SK-N-SH (cell line): ENCODE measurements around the gene SNRPF. TPM values are rescaled to one million over a fixed set of nuclear protein-coding genes. Genes with fewer than 3 reads are reported as not detected.

Experiments used
- CTCF ChIA-PET: fragments of 300-600, 350-600 bp; formaldehyde crosslinking; extraction: SDS; loops from one replicate; lab custom pipeline; 2021; lab: Yijun Ruan, JAX
- POLR2A ChIA-PET: fragments of 350-600 bp; sonication (Branson Sonifier 250); formaldehyde crosslinking; extraction: SDS; loops from one replicate; lab custom pipeline; 2020; ENCODE audit warnings: antibody characterized with exemption, inconsistent platforms; lab: Yijun Ruan, JAX
- DNase-seq: peaks from one replicate; pipeline ENCODE4 v3.0.0; 2012
- H2AFZ ChIP-seq: fragments of 200-600 bp; sonication (generic); 2 replicates; pipeline ENCODE4 v1.8.1; 2016; ENCODE audit warnings: antibody characterized with exemption, mild to moderate bottlenecking, low read depth
- H3F3A ChIP-seq: fragments of 200-600 bp; sonication (generic); replicated peaks from 2 replicates; pipeline ENCODE3; 2016; ENCODE audit warnings: antibody characterized with exemption, mild to moderate bottlenecking; ENCODE audit not compliant: insufficient read depth
- H3K27ac ChIP-seq, 2 experiments: fragments of 200-500 bp in 1 of 2; fragments of 200-600 bp in 1 of 2; sonication (Bioruptor generic) in 1 of 2; sonication (generic), shearing (Covaris generic) in 1 of 2; 2 replicates each; pipeline versions ENCODE4 v1.5.1 to v1.6.1; 2014 to 2016; ENCODE audit warnings: low read depth in 2 of 2, inconsistent platforms in 1 of 2, low read length in 1 of 2, mild to moderate bottlenecking in 1 of 2, mixed read lengths in 1 of 2
- H3K27me3 ChIP-seq: fragments of 200-600 bp; sonication (generic), shearing (Covaris generic); 2 replicates; pipeline ENCODE4 v1.6.1; 2016; ENCODE audit warnings: mixed run types; ENCODE audit not compliant: insufficient read depth
- H3K36me3 ChIP-seq, 2 experiments: fragments of 200-500 bp in 1 of 2; fragments of 200-600 bp in 1 of 2; sonication (Bioruptor generic) in 1 of 2; sonication (generic) in 1 of 2; replicated peaks in 1 of 2; 2 replicates each; pipeline versions ENCODE3 to v1.5.1; 2014 to 2016; ENCODE audit warnings: low read length in 1 of 2, mild to moderate bottlenecking in 1 of 2; ENCODE audit not compliant: insufficient read depth in 2 of 2, control insufficient read depth in 1 of 2
- H3K4me1 ChIP-seq, 2 experiments: fragments of 200-500 bp in 1 of 2; fragments of 200-600 bp in 1 of 2; sonication (Bioruptor generic) in 1 of 2; sonication (generic), shearing (Covaris generic) in 1 of 2; 2 replicates each; pipeline versions ENCODE4 v1.5.1 to v1.6.1; 2014 to 2016; ENCODE audit warnings: low read depth in 1 of 2, low read length in 1 of 2, mixed run types in 1 of 2; ENCODE audit not compliant: insufficient read depth in 2 of 2, control insufficient read depth in 1 of 2
- H3K4me2 ChIP-seq: fragments of 200-600 bp; sonication (generic), shearing (Covaris generic); 2 replicates; pipeline ENCODE4 v1.6.1; 2017; ENCODE audit warnings: mixed run types
- H3K4me3 ChIP-seq, 2 experiments: fragments of 200-500 bp in 1 of 2; fragments of 200-600 bp in 1 of 2; sonication (Bioruptor generic) in 1 of 2; sonication (generic), shearing (Covaris generic) in 1 of 2; 2 replicates each; pipeline versions ENCODE4 v1.5.1 to v1.8.1; 2014 to 2016; ENCODE audit warnings: low read depth in 2 of 2, inconsistent platforms in 1 of 2, low read length in 1 of 2, mild to moderate bottlenecking in 1 of 2, mixed read lengths in 1 of 2, moderate library complexity in 1 of 2
- H3K79me2 ChIP-seq: fragments of 200-600 bp; sonication (generic); 2 replicates; pipeline ENCODE4 v1.8.1; 2017; ENCODE audit warnings: mild to moderate bottlenecking; ENCODE audit not compliant: insufficient read depth
- H3K9ac ChIP-seq: fragments of 200-600 bp; sonication (generic); 2 replicates; pipeline ENCODE4 v1.6.1; 2017; ENCODE audit warnings: mixed run types
- H3K9me2 ChIP-seq: fragments of 200-600 bp; sonication (generic); 2 replicates; pipeline ENCODE4 v1.6.1; 2017; ENCODE audit warnings: mixed run types
- H3K9me3 ChIP-seq: fragments of 200-600 bp; sonication (generic); 2 replicates; pipeline ENCODE4 v1.6.1; 2017; ENCODE audit warnings: mixed run types, mild to moderate bottlenecking, moderate library complexity
- H4K20me1 ChIP-seq: fragments of 200-600 bp; sonication (generic); 2 replicates; pipeline ENCODE4 v1.6.1; 2017; ENCODE audit warnings: mild to moderate bottlenecking, mixed run types; ENCODE audit not compliant: insufficient read depth
- FOXJ3 ChIP-seq: sonication (generic); formaldehyde crosslinking; IDR thresholded peaks from 2 replicates; pipeline ENCODE4 v1.5.1; 2020; ENCODE audit warnings: mild to moderate bottlenecking, missing genetic modification reagents
- GATA2 ChIP-seq: sonication (generic); formaldehyde crosslinking; IDR thresholded peaks from 2 replicates; pipeline ENCODE4 v1.5.0; 2020; ENCODE audit warnings: mild to moderate bottlenecking, missing genetic modification reagents
- MAX ChIP-seq: IDR thresholded peaks from 2 replicates; pipeline ENCODE4 v1.4.0; 2012; ENCODE audit warnings: low read depth
- MXI1 ChIP-seq: IDR thresholded peaks from 2 replicates; pipeline ENCODE4 v1.6.1; 2012; ENCODE audit warnings: mild to moderate bottlenecking, low read depth, low read length, improper control_type of control experiment
- NFIC ChIP-seq: IDR thresholded peaks from 2 replicates; pipeline ENCODE4 v1.4.0; 2012; ENCODE audit warnings: borderline replicate concordance
- POLR2AphosphoS5 ChIP-seq: IDR thresholded peaks from 2 replicates; pipeline ENCODE4 v1.6.1; 2012; ENCODE audit warnings: low read depth, low read length
- RXRA ChIP-seq: IDR thresholded peaks from 2 replicates; pipeline ENCODE4 v1.4.0; 2012; ENCODE audit warnings: low read depth, mild to moderate bottlenecking, borderline replicate concordance
- SIN3A ChIP-seq: IDR thresholded peaks from 2 replicates; pipeline ENCODE4 v1.6.1; 2012; ENCODE audit warnings: low read depth, mild to moderate bottlenecking, low read length, moderate library complexity, borderline replicate concordance
- SMC3 ChIP-seq: IDR thresholded peaks from 2 replicates; pipeline ENCODE4 v1.6.1; 2012; ENCODE audit warnings: low read depth, low read length, improper control_type of control experiment
- TCF12 ChIP-seq: IDR thresholded peaks from 2 replicates; pipeline ENCODE4 v1.4.0; 2012
- TEAD4 ChIP-seq: IDR thresholded peaks from 2 replicates; pipeline ENCODE4 v1.4.0; 2012; ENCODE audit warnings: mild to moderate bottlenecking, borderline replicate concordance; ENCODE audit not compliant: insufficient read depth
- WGBS: methylation state at CpG from one replicate; pipeline ENCODE4 v1.1.6; 2017; ENCODE audit warnings: low lambda C conversion rate; 5-methylcytosine and 5-hydroxymethylcytosine counted together
- polyA plus RNA-seq, 3 experiments: library from polyadenylated mRNA; depleted of rRNA; stranded (reverse); fragments of >200 nt; gene quantifications; 2 replicates each; pipeline ENCODE4 v1.2.3, GENCODE V29; 2012
- TF ChIP-seq, protein P1 (sequence below): fragments of 150-350 bp; IDR thresholded peaks from 2 replicates; pipeline ENCODE4 v1.6.1; 2017; ENCODE audit warnings: antibody characterized with exemption, low read length, low read depth, borderline replicate concordance
- TF ChIP-seq, protein P2 (sequence below): IDR thresholded peaks from 2 replicates; pipeline ENCODE4 v1.4.0; 2012; ENCODE audit warnings: low read depth, borderline replicate concordance
- TF ChIP-seq, protein P3 (sequence below): fragments of 150-350 bp; IDR thresholded peaks from 2 replicates; pipeline ENCODE4 v1.6.1; 2016; ENCODE audit warnings: mild to moderate bottlenecking, low read depth, low read length

The SNRPF gene
- polyA plus RNA-seq, 1 of the 3 experiments (the other 2 are of a cell fraction) = 62.5 TPM

- no peaks in the 10 kb centered on the region for H3K27me3 ChIP-seq
- H3K79me2 ChIP-seq = no peaks in the 10 kb centered on the region
- DNase-seq = no peak
- H4K20me1 ChIP-seq = no peaks in the 10 kb centered on the region
- POLR2A ChIA-PET = no interaction called here
- H3K4me1 ChIP-seq = peaks cover 0 to 6% of the 10 kb centered on the region in 2 experiments; a peak in 1 of 4 replicates
- H3K4me2 ChIP-seq = no peak overlapping the region
- 72% methylated on average over 1 of the region's 1 CpG for WGBS
- no peak overlapping the region for H3K4me3 ChIP-seq
- no peak overlapping the region for H2AFZ ChIP-seq
- peaks cover 4% of the 10 kb centered on the region for H3F3A ChIP-seq
- no peaks in the 10 kb centered on the region for H3K9me3 ChIP-seq
- H3K27ac ChIP-seq = no peak overlapping the region
- H3K9ac ChIP-seq = no peak overlapping the region
- no peaks in the 10 kb centered on the region for H3K9me2 ChIP-seq
- CTCF ChIA-PET = no interaction called here
- H3K36me3 ChIP-seq = no peaks in the 10 kb centered on the region
- TF ChIP-seq TEAD4 (no peak), MAX (no peak), SIN3A (no peak), GATA2 (CRISPR knock-in tag) (no peak), RXRA (no peak), SMC3 (no peak), FOXJ3 (CRISPR knock-in tag) (no peak), NFIC (no peak), POLR2AphosphoS5 (no peak)
- TF ChIP-seq, protein P1, sequence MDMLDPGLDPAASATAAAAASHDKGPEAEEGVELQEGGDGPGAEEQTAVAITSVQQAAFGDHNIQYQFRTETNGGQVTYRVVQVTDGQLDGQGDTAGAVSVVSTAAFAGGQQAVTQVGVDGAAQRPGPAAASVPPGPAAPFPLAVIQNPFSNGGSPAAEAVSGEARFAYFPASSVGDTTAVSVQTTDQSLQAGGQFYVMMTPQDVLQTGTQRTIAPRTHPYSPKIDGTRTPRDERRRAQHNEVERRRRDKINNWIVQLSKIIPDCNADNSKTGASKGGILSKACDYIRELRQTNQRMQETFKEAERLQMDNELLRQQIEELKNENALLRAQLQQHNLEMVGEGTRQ = no peak
- TF ChIP-seq, protein P2, sequence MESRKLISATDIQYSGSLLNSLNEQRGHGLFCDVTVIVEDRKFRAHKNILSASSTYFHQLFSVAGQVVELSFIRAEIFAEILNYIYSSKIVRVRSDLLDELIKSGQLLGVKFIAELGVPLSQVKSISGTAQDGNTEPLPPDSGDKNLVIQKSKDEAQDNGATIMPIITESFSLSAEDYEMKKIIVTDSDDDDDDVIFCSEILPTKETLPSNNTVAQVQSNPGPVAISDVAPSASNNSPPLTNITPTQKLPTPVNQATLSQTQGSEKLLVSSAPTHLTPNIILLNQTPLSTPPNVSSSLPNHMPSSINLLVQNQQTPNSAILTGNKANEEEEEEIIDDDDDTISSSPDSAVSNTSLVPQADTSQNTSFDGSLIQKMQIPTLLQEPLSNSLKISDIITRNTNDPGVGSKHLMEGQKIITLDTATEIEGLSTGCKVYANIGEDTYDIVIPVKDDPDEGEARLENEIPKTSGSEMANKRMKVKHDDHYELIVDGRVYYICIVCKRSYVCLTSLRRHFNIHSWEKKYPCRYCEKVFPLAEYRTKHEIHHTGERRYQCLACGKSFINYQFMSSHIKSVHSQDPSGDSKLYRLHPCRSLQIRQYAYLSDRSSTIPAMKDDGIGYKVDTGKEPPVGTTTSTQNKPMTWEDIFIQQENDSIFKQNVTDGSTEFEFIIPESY = no peak
- TF ChIP-seq, protein P3, sequence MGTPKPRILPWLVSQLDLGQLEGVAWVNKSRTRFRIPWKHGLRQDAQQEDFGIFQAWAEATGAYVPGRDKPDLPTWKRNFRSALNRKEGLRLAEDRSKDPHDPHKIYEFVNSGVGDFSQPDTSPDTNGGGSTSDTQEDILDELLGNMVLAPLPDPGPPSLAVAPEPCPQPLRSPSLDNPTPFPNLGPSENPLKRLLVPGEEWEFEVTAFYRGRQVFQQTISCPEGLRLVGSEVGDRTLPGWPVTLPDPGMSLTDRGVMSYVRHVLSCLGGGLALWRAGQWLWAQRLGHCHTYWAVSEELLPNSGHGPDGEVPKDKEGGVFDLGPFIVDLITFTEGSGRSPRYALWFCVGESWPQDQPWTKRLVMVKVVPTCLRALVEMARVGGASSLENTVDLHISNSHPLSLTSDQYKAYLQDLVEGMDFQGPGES = no peak
- TF ChIP-seq, all 33 proteins: peak for 0
These were observed 22.1 kb downstream of the SNRPF start for GRCh38 chr12:95880895-95881294.

DNA sequence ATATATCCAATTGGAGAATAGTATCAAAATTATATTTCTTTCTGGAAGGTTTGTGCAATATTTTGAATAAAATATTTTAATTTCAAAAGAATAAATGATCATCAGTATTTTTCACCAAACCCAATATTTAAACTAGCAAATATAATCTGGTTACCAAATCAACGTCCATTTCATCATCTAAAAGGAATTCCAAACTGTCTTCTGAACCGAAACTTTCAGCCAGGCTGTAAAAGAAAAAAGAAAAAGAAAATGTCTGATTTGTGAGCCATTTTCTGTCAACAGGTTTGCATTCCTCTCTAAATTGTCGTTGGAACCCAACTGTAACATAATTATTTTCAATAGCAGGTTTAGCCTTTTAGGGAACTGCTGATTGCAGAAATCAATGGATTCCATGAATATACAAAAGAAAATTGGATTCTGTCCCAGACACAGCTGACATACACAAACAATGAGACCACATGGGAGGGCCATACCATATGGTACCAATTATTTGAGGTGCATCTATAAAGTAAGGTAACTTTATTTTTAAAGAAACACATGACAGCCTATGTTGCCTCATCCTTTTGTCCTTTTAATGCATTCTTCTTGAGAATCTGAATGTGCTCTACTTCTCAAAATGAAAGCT, 22.7 kb downstream of the SNRPF start:
- CTCF ChIA-PET = no interaction called here
- WGBS = 37% methylated on average over 3 of the region's 3 CpGs

More for the DNA sequence above, 22.7 kb downstream of the SNRPF start:
- no peak overlapping the region for H3K4me2 ChIP-seq
- H3K9me3 ChIP-seq = no peaks in the 10 kb centered on the region
- H3F3A ChIP-seq = peaks cover 4% of the 10 kb centered on the region
- H3K36me3 ChIP-seq = no peaks in the 10 kb centered on the region
- H3K79me2 ChIP-seq = no peaks in the 10 kb centered on the region
- H2AFZ ChIP-seq = no peak overlapping the region
- peaks cover 0 to 6% of the 10 kb centered on the region in 2 experiments; a peak in 1 of 4 replicates for H3K4me1 ChIP-seq
- H3K27ac ChIP-seq = peak overlapping the region in 1 of 2 experiments; percentile 22; a peak in 2 of 4 replicates
- no peaks in the 10 kb centered on the region for H3K27me3 ChIP-seq
- no peaks in the 10 kb centered on the region for H3K9me2 ChIP-seq
- no peak overlapping the region for H3K9ac ChIP-seq
- H4K20me1 ChIP-seq = no peaks in the 10 kb centered on the region
- no peak overlapping the region for H3K4me3 ChIP-seq
- POLR2A ChIA-PET = no interaction called here
- TF ChIP-seq TCF12 (peak; percentile 63), MXI1 (no peak)
- DNase-seq = no peak
